Activated CD8-positive, alpha-beta memory T cell treated with anti-CD3 and anti-CD28 coated beads, Interleukin-2, amount 50 U/mL, for 1 hour (primary cell): ENCODE results near the gene KLF1.

Source experiments
- DNase-seq: peaks from one replicate; pipeline ENCODE4 v3.0.0-alpha.2; 2020; ENCODE audit errors: extremely low read depth

The KLF1 gene

GRCh38 chr19:12838182-12838885 is 48.7 kb downstream of the KLF1 start, which contains the start of gene MAST1:
TSS of gene MAST1 (plus strand) at chr19:12838515. CDS start at chr19:12838573, 58 bp downstream.
- no peak for DNase-seq

GRCh38 chr19:12837225-12837624 is 49.8 kb downstream of the KLF1 start:
- DNase-seq: no peak

- no peak for DNase-seq
Measured at GRCh38 chr19:12836529-12836863, 50.5 kb downstream of the KLF1 start.

- no peak for DNase-seq
Measured at GRCh38 chr19:12834976-12835757, 51.8 kb downstream of the KLF1 start.

DNA sequence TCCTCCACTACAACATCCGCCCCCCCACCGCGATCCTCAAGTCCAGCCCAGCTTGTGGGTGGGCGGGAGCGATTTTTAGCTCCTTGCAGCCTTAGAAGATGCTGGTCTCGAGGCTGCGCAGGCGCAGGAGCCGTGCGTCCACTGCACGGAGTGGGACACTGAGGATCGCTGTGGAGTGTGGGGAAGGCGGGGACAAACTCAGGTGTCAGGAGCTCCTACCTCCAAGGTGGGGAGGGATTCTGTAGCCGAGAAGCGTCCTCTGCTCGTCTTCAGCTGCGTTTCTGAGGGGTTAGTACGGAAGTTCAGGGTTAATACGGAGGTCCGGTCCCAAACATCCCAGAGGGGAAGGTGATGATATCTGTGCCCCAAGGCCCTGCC is 52.4 kb downstream of the KLF1 start, which contains the start of gene RTBDN:
Gene RTBDN (minus strand): TSS at position 14 of the 378 bp plus-strand sequence. CDS start 4,600 bp downstream, outside the sequence.
- no peak for DNase-seq
